T-helper 1 cell treated with Interleukin-12 subunit alpha and Interleukin-12 subunit beta and Interleukin-4 antibody, amounts not matched to agents 30 ng/mL and 1 ng/mL, for 36 hours (primary cell): ENCODE results near the gene ZNF599. TPM values are rescaled to one million over a fixed set of nuclear protein-coding genes. Genes with fewer than 3 reads are reported as not detected.
"Not testable (repeated sequence)": the region's sequence is repeated elsewhere in the genome, so short reads cannot be mapped to it uniquely, and the experiment has no call there.

Experiments used
- intact Hi-C: fragments of 100-400 bp; cut with micrococcal nuclease; formaldehyde crosslinking; loops from one replicate; pipeline ENCODE4 v1.15.1; 2024
- total RNA-seq: library from RNA; stranded (reverse); gene quantifications from 2 replicates; pipeline ENCODE4 v1.2.3, GENCODE V29; 2022

Gene ZNF599
- 3.4 and 3.5 TPM in 2 replicates for total RNA-seq

DNA sequence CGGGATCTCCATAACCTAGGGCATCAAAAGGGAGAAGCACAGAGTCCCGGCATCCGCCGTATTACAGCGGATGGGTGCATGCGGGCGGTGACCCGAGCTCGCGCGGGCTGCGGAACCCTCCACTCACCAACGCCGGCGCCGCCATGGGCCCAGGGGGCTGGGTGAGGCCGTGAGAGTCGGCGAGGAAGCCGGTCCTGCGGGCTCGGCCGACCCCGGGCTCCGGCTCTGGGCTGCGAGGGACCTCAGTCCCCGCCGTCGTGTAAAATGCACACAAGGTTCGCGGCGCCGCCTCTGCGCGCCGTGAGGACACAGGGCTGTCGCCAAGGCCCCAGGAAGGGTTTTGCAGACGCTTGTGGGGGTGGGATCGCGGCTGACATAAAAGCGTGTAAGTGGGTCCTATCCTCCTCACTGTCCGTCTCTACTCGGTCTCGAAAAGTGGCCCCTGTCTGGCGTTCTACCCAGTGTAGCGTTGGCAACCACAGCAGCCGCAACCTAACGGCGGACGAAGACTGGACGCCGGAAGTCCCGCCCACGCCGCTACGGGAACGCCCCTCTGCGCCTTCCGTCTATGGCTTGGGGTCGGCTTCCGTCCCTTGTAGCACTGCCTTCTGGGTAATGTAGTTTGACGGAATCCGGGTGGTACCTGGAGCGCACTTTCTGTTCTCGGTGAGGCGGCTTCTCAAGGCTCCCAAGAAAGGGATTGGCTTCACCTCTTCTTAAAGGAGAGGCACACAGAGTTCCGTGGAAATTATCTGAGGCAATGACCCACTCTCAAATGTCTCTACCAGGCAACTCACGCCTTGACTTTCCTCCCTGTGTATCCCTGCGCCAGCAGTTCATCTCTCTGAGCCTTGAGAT, at the start of gene ZNF599:
Gene ZNF599, minus strand, starts transcription at position 519 of the 858 bp plus-strand sequence. Its CDS starts 374 bp downstream, at position 145.
- intact Hi-C loops = loop anchor here (1.0 to 10.0 kb wide), 7 partner anchors 40 to 1755 kb away; partner anchors contain the start of genes FXYD7, GRAMD1A, SCGB2B2 and ZNF260

DNA sequence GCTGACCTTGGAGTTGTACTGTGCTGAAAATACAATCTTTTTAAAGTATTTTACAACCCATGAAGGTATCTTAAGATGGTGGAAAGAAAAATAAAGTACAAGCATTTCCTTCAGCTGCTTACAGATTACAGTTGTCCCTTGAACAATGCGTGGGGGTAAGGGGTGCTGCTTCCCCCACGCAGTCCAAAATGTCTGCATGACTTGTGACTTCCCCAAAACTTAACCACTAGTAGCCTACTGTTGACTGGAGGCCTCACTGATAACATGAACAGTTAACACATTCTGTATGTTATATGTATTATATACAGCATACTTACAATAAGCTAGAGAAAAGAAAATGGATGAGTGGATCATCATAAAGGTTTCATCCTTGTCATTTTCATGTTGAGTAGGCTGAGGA, 45.3 kb upstream of the ZNF599 start:
- intact Hi-C loops = no loop called here

DNA sequence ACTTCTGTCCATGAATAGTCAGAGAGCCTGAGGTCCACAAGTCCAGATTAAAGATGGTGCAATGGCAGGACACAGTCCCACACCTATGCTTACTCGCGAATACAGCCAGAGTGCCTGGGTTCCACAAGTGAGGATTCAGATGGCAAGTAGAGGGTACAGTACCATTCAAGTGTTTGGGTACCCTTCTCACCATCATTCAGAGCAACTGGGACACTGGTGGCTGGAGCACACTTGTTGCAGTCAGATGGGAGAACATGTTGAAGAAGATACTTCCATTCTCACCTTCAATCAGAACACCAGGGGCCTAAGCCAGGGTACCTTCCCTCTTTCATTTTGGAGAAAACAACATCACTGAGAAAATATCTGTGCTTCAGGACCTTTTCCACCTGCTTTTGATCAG, 43.7 kb upstream of the ZNF599 start:
- intact Hi-C loops = no loop called here

DNA sequence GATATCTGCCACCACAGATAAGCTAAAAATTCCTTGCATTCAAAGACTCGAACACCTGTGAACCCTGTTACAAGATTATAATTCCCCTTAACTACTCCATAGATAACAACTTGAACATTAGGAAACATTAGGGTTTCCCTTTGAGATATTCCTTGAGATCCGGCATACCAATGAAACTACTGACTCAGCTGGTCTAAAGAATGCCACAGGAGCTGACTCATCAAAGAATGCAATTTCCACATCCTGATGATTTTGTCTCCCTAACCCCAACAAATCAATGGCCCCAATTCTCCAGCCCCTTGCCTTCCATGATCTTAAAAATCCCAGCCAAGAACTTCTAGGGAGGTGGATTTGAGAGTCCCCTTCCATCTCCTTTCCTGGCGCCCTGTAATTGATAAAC, 35.6 kb upstream of the ZNF599 start:
- intact Hi-C loops = no loop called here

DNA sequence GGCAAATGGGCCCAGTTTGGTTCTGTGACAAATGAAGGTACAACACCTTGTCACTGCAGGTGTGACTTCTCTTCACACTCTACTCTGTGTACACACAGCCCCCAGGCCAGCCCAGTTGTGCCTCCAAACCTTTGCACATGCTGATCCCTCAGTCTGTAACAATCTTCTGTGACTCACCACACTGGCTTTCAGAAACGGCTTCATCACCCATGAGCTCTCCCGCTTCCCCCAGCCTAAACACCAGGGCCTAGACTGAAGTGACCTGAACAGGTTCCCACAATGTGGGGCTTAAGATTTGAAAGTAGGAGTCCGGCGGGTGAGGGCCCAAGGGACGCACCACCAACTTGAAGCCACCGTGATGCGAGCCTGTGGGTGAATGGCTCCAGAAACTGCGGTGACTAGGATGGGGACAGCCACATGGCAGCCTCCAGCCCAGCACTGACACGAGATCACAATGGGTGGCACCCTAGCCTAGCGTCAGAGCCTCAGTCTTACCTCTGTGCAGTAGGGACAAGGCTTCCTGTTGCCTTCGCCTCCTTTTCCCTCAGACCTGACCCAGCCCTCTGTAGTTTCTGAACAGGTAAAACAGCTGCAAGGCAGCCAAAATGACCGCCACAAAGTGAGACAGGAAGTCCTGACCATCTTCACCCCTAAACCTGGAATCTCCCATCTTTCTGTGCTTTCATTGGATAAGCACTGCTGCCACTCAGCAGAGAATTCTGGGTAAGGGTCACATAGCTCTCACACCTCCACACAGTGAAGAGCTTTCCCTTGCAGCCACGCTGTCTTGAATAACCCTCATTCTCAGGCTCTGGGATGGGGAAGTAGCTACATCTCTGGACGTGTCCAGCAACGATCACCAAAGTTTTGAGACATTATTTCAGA, 34.2 kb upstream of the ZNF599 start:
- intact Hi-C loops = no loop called here

GRCh38 chr19:34804115-34804514, 31.1 kb upstream of the ZNF599 start:
- intact Hi-C loops = no loop called here

- intact Hi-C loops = not testable (repeated sequence)
Observed at GRCh38 chr19:34796953-34797352, 23.9 kb upstream of the ZNF599 start.

GRCh38 chr19:34794066-34794960, 21.3 kb upstream of the ZNF599 start:
- intact Hi-C loops = no loop called here

DNA sequence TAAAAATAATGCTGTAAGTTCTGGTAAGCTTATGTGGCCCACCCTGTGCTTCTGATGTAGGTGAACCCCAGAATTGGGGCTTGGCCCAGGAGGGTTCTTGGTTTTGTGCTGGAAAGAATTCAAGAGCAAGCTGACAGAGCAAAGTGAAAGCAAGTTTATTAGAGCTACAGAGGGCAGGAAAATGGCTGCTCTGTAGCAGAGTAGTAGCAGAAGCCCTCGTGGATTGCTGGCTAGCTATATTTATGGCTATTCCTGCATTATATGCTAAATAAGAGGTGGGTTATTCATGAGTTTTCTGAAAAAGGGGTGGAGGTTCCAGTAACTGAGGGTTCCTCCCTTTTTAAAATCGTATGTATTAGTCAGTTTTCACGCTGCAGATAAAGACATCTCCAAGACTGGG, 20.6 kb upstream of the ZNF599 start:
- intact Hi-C loops = no loop called here

DNA sequence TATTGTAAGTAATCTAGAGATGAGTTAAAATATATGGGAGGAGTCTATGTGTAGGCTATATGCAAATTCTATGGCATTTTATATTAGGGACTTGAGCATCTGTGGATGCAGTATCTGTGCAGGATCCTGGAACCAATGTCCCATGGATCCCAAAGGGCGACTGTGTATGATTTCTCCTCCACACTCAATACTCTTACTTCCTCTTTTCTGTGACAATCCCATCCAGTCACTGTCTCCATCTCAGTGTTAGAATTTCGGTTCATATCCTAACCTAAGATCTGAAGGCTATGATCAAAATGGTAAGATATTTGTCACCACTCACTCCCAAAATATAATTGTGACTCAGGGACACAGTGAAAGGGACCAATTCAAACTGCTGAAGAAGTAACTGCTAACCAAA, 15.1 kb upstream of the ZNF599 start:
- intact Hi-C loops = no loop called here

GRCh38 chr19:34787059-34787824, 14.2 kb upstream of the ZNF599 start:
- intact Hi-C loops = no loop called here

DNA sequence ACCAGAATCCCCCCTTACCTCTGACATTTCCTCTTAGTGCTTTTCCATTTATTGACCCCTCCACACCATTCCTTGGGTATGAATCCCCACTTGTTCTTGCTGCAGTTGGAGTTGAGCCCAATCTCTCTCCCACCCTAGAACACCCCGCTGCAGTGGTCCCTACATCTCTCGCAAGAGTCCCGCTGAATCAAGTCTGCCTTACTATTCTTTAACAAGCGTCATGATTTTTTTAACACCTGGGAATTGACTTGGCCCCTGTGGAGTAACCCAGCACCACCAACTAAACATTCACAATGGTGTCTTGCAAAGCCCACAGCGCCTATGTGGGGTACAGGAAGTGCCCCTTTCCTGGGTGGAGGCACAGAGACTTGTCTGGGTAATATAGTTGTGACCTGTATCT, 13.2 kb upstream of the ZNF599 start:
- intact Hi-C loops = no loop called here

- intact Hi-C loops = loop anchor here (10.0 kb wide), 1 partner anchor 365 kb away; the partner anchor contains the start of gene FXYD7
Observed at GRCh38 chr19:34779652-34780051, 6.6 kb upstream of the ZNF599 start.

- intact Hi-C loops = loop anchor here (10.0 kb wide), 1 partner anchor 366 kb away; the partner anchor contains the start of gene FXYD7
Observed at GRCh38 chr19:34778342-34778741, 5.3 kb upstream of the ZNF599 start.

- intact Hi-C loops = loop anchor here (10.0 kb wide), 1 partner anchor 370 kb away; the partner anchor contains the start of gene FXYD7
Observed at GRCh38 chr19:34774857-34775256, 1.8 kb upstream of the ZNF599 start.

- intact Hi-C loops = loop anchor here (1.0 to 10.0 kb wide), 7 partner anchors 40 to 1755 kb away; partner anchors contain the start of genes FXYD7, GRAMD1A, SCGB2B2 and ZNF260
Observed at GRCh38 chr19:34773555-34773864, 495 bp upstream of the ZNF599 start.

GRCh38 chr19:34767951-34768350, 5.1 kb downstream of the ZNF599 start:
- intact Hi-C loops = no loop called here

DNA sequence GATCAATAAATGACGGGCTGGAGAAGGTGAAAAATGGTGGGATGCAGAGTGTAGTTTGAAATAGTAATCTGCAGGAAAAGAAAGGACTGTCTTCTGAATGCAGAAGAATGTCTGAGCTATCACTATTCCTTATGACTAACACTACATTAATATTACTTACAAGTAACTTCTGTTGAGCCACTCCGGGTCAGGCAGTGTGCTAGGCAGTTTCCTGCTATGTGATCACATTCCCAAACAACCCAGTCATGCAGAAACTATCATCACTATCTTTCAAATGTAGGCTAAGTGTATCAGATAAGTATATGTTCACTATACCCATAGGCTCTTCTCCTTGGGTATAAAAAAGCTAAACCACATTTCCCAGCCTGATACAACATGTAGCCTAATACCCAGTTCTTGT, 6.6 kb downstream of the ZNF599 start:
- intact Hi-C loops = no loop called here

- intact Hi-C loops = no loop called here
Observed at GRCh38 chr19:34759218-34759917, 13.6 kb downstream of the ZNF599 start.
